ENCODE results near the gene RPL15.

GRCh38 chr3:23911397-23911796, 5.5 kb upstream of the RPL15 start:
- TF ChIP-seq CTCF (IDR thresholded peaks at IDR 0.05) (no peak), POLR2A (IDR thresholded peaks at IDR 0.05) (no peak)
